A673 (cell line): ENCODE results near the gene NPHP4. TPM values are rescaled to one million over a fixed set of nuclear protein-coding genes. Genes with fewer than 3 reads are reported as not detected.
A peak's percentile ranks its signal among the peaks of the same experiment; 100 is the strongest.

ENCODE experiments used
- BruUV-seq: library from RNA; stranded (reverse); fragments of 400-500 nt; replicated peaks from 2 replicates; lab custom pipeline; 2021; lab: Mats Ljungman, UMichigan
- CTCF ChIA-PET: fragments of 300-600 bp; sonication (Branson Sonifier 250); formaldehyde crosslinking; loops from one replicate; lab custom pipeline; 2022; ENCODE audit warnings: antibody characterized with exemption; lab: Charles Lee
- POLR2A ChIA-PET: fragments of 300-600 bp; sonication (Branson Sonifier 250); formaldehyde crosslinking; loops from one replicate; lab custom pipeline; 2022; ENCODE audit warnings: antibody characterized with exemption; ENCODE audit not compliant: low non-redundant PET; lab: Charles Lee
- DNase-seq: peaks from one replicate; pipeline ENCODE4 v3.0.0-alpha.2; 2015; ENCODE audit warnings: low spot score
- H3K27ac ChIP-seq: fragments of 200-600 bp; sonication (generic); 2 replicates; pipeline ENCODE4 v1.5.1; 2016; ENCODE audit warnings: mixed run types, low read depth, mild to moderate bottlenecking, mixed read lengths, antibody characterized with exemption, low read length; ENCODE audit not compliant: poor library complexity, severe bottlenecking
- H3K27me3 ChIP-seq: fragments of 200-600 bp; sonication (generic); replicated peaks from 2 replicates; pipeline ENCODE4 v1.6.1; 2017; ENCODE audit warnings: mixed run types, low read depth, mild to moderate bottlenecking, mixed read lengths, antibody characterized with exemption, low read length; ENCODE audit not compliant: insufficient read depth, poor library complexity
- H3K36me3 ChIP-seq: fragments of 200-600 bp; sonication (generic); 2 replicates; pipeline ENCODE4 v1.6.1; 2016; ENCODE audit warnings: mixed run types, mild to moderate bottlenecking, mixed read lengths, antibody characterized with exemption, low read length; ENCODE audit not compliant: insufficient read depth, poor library complexity, severe bottlenecking
- H3K4me1 ChIP-seq: fragments of 200-600 bp; sonication (generic); 2 replicates; pipeline ENCODE4 v1.6.1; 2017; ENCODE audit warnings: mixed run types, mild to moderate bottlenecking, mixed read lengths, antibody characterized with exemption, low read length; ENCODE audit not compliant: insufficient read depth, poor library complexity, severe bottlenecking
- H3K4me3 ChIP-seq: fragments of 200-600 bp; sonication (generic); 2 replicates; pipeline ENCODE4 v1.5.1; 2016; ENCODE audit warnings: low read depth, mixed run types, mild to moderate bottlenecking, mixed read lengths, low read length; ENCODE audit not compliant: poor library complexity, severe bottlenecking
- H3K9me3 ChIP-seq: fragments of 200-600 bp; sonication (generic); 2 replicates; pipeline ENCODE4 v1.6.1; 2016; ENCODE audit warnings: mixed run types, low read depth, mild to moderate bottlenecking, mixed read lengths, antibody characterized with exemption, low read length; ENCODE audit not compliant: poor library complexity, severe bottlenecking
- EZH2 ChIP-seq: fragments of 200-600 bp; sonication (generic); IDR thresholded peaks from 2 replicates; pipeline ENCODE4 v1.6.1; 2017; ENCODE audit warnings: borderline replicate concordance, low read depth, mild to moderate bottlenecking, mixed read lengths, antibody characterized with exemption, low read length; ENCODE audit not compliant: poor library complexity, severe bottlenecking
- intact Hi-C: fragments of 100-400 bp; cut with micrococcal nuclease; formaldehyde crosslinking; loops from one replicate; pipeline ENCODE4 v1.10.0; 2022; ENCODE audit not compliant: unreplicated experiment
- total RNA-seq: library from RNA; stranded (reverse); gene quantifications from 2 replicates; pipeline ENCODE4 v1.2.3, GENCODE V29; 2021
- TF ChIP-seq, protein P1 (sequence below): fragments of 300-800, 200-600 bp; sonication (generic); conservative IDR thresholded peaks from 2 replicates; pipeline ENCODE4 v1.5.1; 2017; ENCODE audit warnings: low read depth, mild to moderate bottlenecking, antibody characterized with exemption, low read length, moderate library complexity, mixed read lengths

Gene NPHP4
- total RNA-seq, 1 experiment from 2014 or later = 27.6 TPM

GRCh38 chr1:5909576-5910275 lies 82.5 kb downstream of the NPHP4 start:
- peak overlapping the region; percentile 88 for H3K27ac ChIP-seq
- DNase-seq = no peak
- POLR2A ChIA-PET = no interaction called here
- intact Hi-C loops = no loop called here
- CTCF ChIA-PET = no interaction called here
- H3K4me1 ChIP-seq = peaks cover 57% of the 10 kb centered on the region
- H3K9me3 ChIP-seq = no peaks in the 10 kb centered on the region
- peaks cover 3% of the 10 kb centered on the region for H3K36me3 ChIP-seq
- TF ChIP-seq, protein P1, sequence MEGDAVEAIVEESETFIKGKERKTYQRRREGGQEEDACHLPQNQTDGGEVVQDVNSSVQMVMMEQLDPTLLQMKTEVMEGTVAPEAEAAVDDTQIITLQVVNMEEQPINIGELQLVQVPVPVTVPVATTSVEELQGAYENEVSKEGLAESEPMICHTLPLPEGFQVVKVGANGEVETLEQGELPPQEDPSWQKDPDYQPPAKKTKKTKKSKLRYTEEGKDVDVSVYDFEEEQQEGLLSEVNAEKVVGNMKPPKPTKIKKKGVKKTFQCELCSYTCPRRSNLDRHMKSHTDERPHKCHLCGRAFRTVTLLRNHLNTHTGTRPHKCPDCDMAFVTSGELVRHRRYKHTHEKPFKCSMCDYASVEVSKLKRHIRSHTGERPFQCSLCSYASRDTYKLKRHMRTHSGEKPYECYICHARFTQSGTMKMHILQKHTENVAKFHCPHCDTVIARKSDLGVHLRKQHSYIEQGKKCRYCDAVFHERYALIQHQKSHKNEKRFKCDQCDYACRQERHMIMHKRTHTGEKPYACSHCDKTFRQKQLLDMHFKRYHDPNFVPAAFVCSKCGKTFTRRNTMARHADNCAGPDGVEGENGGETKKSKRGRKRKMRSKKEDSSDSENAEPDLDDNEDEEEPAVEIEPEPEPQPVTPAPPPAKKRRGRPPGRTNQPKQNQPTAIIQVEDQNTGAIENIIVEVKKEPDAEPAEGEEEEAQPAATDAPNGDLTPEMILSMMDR = no peak
- no peak for TF ChIP-seq EZH2
- H3K4me3 ChIP-seq = no peak overlapping the region
- BruUV-seq = no TSS peak
- no peaks in the 10 kb centered on the region for H3K27me3 ChIP-seq

DNA sequence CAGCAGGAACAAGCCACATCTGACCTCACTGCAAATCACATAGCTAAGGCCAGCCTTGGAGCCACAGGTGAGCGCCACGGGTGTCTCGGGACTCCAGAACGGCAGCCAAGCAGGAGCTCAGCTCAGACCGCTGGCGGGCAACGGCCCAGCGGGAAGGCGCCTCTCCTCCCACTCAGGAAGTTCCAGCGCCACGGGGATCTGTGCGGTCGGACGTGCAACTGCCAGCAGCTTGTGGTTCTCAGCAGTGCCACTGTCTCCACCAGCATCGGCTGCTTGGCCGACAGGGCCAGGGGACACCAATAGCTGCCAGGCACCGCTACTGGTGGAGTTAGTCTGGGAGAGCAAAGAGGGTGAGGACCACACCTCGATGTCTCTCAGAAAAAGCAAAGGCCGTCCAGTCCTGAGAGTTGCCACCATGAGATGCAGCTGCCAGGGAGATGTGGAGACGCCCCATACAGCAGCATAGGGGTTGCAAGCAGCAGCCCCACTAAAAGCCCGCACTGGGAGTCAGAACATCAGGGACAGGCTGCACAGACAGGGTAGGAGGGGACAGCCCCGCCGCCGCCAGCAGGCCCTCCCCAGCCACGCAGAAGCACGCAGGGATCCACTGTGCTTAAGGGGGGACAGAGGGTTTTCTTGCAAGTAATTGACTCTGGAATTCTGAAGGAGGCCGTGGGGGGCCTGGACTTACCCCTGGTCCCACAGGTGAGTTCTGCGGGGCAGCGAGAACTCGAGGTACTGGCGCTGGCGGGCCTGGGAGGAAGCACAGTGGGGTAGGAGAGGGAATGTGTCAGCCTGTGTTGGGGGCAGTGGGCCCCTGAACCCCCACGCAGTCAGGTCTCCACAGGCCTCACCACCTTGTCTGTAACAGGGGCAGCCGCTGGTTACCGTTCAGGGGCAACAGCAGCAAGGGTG lies 83.5 kb downstream of the NPHP4 start:
- BruUV-seq = no TSS peak

DNA sequence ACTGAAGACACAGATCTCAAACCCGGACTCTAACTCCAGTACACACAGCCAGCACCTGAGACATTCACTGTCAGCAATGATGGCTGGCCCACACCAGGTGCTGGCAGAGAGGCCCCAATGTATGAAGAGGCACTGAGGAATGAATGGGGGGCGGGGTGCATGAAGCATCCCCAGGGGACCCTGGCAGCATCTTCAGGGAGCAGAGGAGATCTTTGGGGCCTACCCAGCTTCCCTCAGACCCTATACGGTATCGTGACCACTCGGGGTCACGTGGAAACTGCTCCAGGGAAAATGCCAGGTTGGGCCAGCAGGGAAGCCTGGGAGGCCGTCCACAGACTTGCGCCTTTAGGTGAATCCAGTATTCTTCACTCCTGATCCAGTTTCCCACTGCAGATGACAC lies 84.3 kb downstream of the NPHP4 start:
- no TSS peak for BruUV-seq
- Histone ChIP-seq H3K27ac (peak overlapping the region; percentile 88), H3K9me3 (no peaks in the 10 kb centered on the region), H3K36me3 (peaks cover 13% of the 10 kb centered on the region), H3K4me3 (no peak overlapping the region), H3K27me3 (no peaks in the 10 kb centered on the region), H3K4me1 (peaks cover 48% of the 10 kb centered on the region)
- no peak for TF ChIP-seq EZH2
- TF ChIP-seq, protein P1 = no peak
- intact Hi-C loops = no loop called here
- no peak for DNase-seq
- ChIA-PET POLR2A (no interaction called here), CTCF (interaction anchor here (0.5 kb wide), 1 partner anchor 457 kb away, joined by 12 read pairs; no protein-coding TSS in a partner anchor)

More for the DNA sequence above, 83.5 kb downstream of the NPHP4 start:
- peak; percentile 93 for DNase-seq
- peak overlapping the region; percentile 88 for H3K27ac ChIP-seq
- H3K4me3 ChIP-seq = no peak overlapping the region
- CTCF ChIA-PET = interaction anchor here (0.5 kb wide), 1 partner anchor 456 kb away, joined by 12 read pairs; no protein-coding TSS in a partner anchor
- no peaks in the 10 kb centered on the region for H3K27me3 ChIP-seq
- no peaks in the 10 kb centered on the region for H3K9me3 ChIP-seq
- intact Hi-C loops = no loop called here
- peaks cover 55% of the 10 kb centered on the region for H3K4me1 ChIP-seq
- H3K36me3 ChIP-seq = peaks cover 13% of the 10 kb centered on the region
- TF ChIP-seq, protein P1 = peak; percentile 46
- no peak for TF ChIP-seq EZH2
- POLR2A ChIA-PET = interaction anchor here (0.6 kb wide), 1 partner anchor 90 kb away, joined by 3 read pairs; no protein-coding TSS in a partner anchor
